Measurements from ENCODE around the gene LOXL1.

Gene LOXL1

DNA sequence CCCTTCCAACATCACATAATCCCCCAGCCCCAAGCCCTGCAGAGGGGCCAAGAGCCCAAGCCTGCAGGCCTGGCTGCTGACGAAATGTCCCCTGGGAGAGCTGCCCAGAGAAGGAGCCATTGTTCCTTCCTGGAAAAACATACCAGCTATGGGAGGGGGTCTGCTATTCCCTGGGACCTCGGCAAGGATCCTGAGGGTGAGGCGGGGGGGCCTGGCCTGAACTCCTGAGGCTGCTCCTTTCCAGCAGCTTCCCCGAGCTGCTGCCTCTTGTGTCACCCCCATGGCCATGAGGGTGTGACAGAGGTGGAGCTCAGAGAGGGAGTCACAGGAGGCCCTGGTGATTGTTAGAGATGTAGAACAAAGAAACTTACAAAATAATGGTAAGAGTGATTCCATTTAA lies 12.9 kb downstream of the LOXL1 start:
- no peak for DNase-seq (ENCODE audit: low spot score)

DNA sequence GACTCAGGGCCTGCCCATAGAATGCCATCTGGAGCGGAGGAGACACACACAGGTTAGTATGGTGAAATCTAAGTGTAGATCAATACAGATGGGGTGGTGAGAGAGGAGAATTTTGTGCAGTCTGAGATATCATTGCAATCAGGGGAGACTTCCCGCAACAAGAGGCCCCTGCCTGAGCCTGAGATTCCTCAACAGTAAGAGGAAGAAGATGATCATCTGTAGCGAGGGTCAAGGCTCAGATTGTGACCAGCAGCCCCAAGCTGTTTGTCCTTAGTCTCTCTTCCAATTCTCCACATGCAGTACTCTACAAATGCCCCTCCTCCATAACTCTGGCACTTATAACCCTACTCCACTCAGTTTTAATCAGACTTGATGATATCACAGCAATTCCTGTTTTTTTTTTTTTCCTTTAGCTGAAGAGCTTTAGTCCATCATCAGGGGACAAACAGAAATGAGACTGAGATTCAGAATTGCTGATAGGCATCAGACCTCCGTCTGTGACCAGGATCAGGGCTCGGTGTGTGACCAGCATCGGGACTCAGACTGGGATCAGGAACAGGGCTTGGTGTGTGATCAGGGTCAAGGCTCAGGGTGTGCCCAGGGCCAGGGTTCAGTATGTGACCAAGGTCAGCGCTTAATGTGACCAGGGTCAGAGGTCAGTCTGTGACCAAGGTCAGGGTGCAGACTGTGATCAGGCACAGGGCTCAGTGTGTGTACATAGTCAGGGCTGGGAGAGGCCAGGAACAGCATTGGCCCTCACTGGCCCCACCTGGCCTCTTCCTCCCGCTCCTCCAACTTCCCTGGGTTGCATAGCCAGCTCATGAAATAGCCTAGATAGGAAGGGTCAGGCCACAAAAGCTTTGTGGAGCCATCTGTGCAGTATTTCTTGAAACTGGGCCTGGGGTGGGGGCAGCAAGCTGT lies 14.1 kb downstream of the LOXL1 start:
- DNase-seq (ENCODE audit: low spot score): no peak

DNA sequence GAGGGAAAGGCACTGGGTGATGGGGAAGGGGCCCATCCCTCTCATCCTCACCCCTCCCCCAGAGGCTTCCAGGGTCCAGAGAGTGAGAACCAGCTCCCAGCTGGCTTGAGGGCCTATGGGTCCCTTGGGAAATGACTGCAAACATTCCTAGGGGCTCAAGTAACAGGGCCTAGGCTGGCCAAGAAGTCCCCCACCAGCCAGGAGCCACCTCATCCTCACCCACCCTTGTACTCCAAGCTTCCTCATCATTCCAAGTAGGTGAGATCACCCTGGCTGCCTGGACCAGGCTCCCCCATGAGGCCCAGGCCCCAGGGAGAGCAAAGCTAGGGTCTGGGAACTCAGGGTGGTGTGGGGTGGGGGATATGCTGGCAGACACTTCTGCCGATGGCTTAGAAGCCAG lies 14.8 kb downstream of the LOXL1 start:
- peak; percentile 87 for DNase-seq (ENCODE audit: low spot score)

DNA sequence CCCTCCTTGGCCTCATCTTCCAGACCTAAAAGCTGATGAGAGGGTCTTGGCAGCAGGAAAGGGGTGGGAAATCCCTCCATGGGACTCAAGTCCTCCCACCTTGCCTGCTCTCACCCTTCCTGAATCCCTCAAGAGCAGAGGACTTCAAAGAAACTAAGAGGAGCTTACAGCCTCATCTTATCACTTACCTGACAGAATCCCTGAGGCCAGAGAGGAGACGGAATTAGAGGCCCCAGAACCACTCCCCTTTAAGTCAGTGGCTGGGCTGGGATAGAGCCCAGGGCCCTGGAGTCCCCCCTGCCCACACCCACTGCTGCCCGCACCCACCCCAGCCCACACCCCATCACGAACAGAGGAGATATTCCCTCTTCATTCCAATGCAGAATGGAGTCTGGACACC lies 15.2 kb downstream of the LOXL1 start:
- DNase-seq (ENCODE audit: low spot score): no peak

DNA sequence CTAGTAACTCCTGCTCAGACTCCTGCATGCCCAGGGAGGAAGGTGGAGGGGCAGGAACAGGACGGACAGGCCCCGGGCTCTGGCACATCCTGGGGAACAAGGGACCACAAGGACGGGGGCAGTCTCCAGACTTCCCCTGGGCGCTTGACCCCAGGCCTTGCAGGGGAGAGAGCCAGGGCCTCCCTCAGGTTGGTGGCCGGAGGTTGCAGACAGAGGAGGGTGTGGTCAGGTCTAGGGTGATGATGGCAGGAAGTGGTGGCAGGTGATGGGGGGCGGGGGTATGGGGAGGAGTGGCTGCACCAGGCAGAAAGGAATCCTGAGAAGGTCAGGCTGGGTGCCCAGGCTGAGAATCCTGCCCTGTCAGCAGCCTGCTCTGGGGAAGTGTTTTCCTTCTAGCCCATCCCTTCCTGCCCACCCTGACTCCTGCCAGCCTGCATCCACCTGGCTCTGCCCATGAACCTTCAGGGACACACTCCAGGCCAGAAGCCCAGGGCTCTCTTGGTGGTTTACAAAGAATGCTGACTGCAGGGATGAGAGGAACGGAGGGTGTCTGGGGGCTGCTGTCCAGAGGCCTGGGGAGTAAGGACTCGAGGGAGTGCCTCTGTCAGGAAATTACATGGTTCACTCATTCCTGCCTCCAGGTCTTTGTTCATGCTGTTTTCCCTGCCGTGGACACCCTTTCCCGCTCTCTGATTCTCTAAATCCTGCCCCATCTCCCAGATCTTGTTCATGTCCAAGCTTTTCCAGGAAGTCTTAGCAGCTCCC lies 15.8 kb downstream of the LOXL1 start:
- no peak for DNase-seq (ENCODE audit: low spot score)

DNA sequence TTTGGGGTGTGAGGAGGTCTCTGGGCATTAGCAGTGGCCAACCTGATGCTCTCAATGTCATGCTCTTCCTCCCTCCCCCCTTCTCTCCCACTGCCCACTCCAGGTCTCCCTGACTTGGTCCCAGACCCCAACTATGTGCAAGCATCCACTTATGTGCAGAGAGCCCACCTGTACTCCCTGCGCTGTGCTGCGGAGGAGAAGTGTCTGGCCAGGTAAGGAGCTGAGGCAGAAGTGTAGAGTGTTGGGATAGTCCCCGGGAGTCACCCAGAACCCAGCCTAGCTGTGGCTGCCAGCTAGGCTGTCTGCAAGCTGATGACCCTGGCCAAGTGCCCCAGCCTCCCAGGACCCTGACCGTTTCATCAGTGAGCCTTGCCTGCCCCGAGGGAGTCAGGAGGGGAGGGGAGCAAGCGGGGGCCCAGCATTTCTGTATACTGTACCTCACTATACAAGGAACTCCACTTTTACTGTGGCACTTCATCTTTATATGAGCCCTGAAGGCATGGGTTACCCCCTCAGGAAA lies 16.5 kb downstream of the LOXL1 start:
- no peak for DNase-seq (ENCODE audit: low spot score)

DNA sequence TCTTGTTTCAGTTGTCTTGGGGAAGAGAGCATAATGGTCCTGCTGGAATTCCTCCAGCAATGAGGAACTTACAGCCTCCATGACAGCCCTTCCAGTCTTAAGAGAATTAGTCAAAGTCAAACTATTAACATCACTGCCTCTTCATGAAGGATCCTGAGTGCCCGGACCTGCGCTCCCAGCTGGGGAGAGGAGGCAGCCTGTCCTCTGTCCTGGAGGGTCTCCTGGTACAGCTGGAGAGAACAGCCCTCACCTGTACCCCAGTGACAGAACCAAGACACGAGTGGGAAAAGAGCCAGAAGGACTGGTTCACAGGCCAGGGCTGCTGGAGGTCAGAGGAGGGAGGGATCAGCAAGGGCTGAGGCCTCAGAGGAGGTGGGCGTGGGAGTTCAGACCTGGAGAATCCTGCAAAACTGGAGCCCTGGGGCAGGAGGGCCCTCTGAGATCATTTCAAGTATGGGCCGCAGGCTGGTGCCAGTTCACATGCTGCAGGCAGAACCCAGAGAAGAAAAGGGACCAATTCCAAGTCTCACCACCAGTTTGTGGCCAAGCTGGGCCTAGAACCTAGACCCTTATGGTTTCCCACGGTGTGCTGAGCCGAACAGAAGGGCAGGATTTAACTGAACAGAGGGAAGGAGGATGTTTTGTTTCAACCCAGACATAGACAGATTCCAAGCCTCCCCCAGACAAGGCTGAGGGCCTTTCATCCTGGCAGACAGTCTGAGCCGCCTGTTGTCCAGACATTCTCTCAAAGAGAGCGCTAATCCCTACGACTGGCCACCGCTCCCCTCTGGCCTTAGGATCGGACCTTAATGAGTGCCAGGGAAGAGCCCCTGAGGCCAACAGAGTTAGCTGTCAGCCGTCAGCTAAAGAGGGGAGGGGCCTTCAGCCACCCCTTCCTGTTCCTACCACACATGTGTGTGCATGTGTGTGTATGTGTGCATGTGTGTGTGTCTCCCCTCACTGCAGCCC lies 18.2 kb downstream of the LOXL1 start:
- DNase-seq (ENCODE audit: low spot score): no peak

DNA sequence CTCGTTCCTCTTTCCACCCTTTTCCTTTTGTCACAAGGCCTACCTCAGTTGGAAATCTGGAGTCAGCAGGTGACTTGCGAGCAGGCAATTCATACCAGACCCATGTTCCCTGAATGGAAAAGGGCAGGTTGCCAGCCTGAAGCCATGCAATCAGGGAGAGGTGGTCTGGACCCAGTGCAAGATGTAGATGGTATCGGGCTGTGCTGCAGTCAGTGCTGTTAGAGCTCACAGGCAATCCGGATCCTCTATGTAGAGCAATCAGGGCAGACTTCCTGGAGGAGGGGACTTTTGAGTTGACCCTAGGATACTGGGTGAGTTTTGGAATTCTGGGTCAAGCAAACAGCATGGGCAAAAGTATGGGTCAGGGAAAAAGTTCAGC lies 18.9 kb downstream of the LOXL1 start:
- DNase-seq (ENCODE audit: low spot score): no peak

DNA sequence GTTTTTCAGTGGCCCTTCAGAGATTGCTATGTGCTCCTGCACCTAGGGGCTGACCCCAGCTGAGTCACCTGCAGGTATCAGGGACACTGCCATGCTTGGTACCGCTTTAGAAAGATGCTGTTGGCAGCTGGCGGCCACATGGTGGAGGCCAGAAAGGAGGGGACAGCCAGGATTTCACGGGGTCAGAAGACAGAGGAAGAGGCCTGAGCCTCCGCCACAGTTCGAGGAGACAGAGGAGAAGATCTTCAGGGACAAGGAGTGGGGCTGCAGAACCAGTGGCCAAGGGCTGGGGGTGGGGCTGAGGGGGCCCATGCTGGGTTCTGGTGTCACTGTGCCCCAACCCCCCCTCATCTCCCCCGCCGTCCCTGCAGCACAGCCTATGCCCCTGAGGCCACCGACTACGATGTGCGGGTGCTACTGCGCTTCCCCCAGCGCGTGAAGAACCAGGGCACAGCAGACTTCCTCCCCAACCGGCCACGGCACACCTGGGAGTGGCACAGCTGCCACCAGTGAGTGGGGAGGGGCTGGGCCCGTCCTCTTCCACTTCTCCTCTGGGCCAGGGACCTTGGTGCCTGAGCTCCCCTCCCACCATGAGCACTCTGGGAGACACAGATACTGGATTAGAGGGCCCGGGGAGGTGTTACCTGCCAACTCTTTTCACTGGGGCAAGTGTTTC lies 19.9 kb downstream of the LOXL1 start:
- DNase-seq (ENCODE audit: low spot score): no peak

DNA sequence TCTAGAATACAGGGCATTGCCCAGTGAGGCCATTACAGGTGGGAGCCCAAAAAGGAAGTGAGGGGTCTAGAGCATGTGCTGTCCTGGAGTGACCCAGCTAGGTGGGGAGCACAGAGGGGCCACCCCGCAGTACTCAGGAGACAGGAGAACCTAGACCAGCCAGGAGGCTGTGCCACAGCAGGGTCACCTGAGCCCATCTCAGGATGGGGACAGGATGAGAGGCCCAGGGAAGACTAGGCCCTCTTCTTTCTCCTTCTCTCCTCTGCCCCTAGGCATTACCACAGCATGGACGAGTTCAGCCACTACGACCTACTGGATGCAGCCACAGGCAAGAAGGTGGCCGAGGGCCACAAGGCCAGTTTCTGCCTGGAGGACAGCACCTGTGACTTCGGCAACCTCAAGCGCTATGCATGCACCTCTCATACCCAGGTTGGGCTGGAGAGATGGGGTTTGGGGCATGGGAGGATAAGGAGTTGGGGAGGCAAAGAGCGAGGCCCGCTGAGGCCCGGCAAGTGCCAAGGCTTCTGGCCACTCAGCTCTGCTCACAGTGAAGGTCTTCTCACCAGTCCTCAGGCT lies 20.6 kb downstream of the LOXL1 start:
- no peak for DNase-seq (ENCODE audit: low spot score)

DNA sequence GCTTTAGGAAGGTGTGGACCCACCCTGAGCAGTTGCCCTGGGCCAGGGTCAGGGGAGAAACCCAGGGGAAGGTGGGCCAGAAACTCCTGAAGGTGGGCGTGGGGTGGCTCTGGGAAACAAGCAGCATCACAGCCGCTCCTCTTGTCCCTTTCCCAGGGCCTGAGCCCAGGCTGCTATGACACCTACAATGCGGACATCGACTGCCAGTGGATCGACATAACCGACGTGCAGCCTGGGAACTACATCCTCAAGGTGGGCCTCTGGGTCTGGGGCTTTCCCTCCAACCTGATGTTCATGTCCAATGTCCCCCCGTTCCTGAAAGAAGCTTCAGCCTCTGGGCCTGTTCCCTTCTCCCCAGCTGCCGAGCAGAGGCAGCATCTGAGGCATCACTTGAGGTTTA lies 21.4 kb downstream of the LOXL1 start:
- no peak for DNase-seq (ENCODE audit: low spot score)

DNA sequence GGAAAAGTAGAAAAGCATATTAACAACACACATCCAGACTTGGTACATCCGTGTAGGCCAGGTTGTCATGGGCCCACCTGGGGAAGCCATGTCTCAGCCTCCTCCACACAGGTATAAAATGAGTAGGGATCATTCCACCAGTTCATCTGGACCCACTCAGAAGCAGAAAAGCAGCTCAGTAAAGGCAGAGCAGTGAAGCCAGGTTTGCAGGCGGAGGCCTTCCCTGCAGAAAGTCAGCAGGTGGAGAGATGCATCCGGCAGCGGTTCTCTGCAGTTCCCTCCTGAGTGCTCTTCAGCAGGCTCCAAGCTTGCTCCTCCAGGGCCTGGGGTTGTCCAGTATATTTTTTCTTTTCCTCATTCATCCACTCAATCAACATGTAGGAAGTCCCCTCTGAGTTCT lies 22.1 kb downstream of the LOXL1 start:
- no peak for DNase-seq (ENCODE audit: low spot score)

DNA sequence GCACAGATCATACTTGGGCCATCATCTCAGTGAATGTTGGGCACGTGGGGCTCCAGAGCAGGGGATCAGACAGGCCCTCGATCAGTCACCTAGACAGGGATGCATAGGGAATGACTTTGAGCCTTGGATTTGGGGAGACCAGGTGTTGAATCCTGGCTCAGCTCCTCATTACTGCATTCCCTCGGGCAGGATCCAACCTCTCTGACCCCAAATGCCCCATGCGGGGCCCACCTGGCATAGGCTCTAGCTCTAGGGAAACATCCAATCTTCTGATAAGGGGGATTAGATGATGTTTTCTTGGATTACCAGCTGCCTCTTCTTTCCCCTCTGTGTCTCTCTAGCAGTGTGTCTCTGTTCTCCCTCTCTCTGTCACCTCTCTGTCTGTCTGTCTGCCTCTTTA lies 22.7 kb downstream of the LOXL1 start:
- DNase-seq (ENCODE audit: low spot score): no peak

DNA sequence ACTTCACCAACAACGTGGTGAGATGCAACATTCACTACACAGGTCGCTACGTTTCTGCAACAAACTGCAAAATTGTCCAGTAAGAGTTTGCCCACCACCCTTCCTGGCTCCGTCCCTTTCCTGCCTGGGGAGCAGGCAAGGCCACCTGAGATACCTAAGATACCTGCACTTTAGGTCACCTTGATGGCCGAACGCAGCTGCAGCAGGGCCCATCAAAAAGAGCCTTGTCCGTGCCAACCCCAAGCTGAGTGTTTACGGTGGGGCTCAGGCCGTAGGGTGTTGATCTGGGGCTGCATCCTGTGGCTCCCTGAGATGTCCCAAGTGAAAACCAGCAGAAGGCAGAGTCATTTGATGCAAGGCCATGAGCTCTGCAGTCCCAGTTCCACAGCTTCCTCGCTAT lies 23.2 kb downstream of the LOXL1 start:
- no peak for DNase-seq (ENCODE audit: low spot score)

DNA sequence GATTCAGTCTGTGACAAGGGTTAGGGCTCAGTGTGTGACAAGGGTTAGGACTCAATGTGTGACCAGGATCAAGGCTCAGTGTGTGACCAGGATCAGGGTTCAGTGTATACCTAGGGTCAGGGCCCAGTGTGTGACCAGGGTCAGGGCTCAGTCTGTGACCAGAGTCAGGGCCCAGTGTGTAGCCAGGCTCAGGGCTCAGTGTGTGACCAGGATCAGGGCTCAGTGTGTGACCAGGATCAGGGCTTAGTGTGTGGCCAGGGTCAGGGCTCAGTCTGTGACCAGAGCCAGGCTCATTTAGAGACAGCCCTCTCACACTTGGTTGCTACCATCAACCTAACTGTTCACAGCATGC lies 24.2 kb downstream of the LOXL1 start:
- no peak for DNase-seq (ENCODE audit: low spot score)

DNA sequence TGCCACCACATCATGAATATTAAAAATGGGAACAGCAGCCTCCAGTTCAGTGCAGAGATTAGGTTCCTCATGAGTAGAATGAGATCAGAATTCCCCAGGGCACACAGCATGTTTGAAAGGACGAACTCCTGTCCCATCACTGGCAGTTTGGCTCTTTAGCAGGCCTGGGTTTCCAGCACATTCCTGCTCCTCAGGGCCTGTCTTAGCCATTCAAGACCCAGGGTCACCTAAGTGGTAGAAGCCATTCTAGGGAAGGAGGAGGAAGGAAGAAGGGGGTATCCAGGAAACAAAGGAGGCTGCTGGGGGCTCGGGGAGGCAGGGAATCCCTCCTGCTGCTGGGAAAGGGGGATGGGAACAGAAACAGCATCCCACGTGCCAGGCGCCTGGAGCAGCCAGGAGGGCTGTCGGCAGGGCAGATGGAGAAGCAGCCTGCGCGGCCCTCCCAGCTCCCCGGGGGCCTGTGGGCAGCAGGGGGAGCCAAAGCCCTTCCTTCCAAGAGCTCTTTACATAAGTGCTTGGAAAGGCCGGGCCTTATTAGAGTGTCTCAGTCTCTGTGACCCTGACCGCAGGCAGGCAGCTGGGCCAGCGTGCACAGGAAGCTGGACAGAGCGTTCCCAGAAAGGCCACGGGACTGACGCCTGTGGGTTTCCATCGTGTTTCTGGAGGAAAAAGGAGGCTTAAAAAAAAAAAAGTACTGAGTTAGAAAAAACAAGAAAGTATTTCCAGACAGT lies 24.7 kb downstream of the LOXL1 start:
- peak; percentile 96 for DNase-seq (ENCODE audit: low spot score)

DNA sequence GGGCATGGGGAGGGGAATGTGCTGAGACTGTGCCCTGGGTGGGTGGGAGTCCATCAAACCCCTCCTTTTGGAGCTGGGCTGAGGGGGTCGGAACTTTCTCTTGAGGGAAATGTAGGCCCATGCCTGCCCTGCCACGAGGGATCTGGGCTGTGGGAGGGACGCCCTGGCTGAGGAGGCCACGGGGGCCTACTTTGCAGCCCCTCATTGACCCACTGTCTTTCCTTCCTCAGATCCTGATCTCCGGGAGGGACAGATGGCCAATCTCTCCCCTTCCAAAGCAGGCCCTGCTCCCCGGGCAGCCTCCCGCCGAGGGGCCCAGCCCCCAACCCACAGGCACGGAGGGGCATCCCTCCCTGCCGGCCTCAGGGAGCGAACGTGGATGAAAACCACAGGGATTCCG lies 25.3 kb downstream of the LOXL1 start:
- DNase-seq (ENCODE audit: low spot score): no peak

DNA sequence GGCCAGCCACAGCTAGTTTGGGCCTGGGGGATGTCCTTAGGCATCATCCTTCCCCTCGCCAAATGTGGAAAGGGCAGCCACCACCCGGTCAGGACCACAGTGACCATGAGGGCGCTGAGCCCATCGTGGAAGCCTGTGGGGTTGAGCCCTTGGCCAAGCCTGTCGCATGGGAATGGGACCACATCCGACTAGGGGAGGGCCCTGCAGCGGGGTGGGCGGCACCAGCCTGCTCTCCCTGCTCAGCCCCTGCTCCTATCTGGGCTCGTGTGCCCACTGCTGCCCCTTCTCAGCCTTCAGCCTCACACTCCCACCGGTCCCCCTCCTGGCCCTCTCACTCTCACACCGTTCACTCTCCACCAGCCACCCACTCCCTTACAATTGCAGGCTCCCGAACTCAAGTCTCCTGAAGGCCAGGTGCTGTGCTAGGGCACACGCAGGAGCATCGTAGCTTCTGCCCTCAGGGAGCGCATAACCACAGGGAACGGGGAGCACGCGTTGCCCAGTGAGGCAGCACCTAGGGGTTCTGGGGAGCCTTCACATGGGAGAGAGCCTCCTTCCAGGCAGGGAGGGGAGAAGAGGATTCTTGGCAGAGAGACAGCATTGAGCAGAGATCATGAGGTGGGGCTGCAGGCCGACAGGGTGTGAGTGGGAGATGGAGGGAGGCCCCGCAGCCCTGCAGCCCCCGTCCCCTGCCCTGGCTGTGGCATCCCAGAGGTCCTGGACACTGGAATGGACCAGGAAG lies 26.1 kb downstream of the LOXL1 start:
- DNase-seq (ENCODE audit: low spot score): no peak

DNA sequence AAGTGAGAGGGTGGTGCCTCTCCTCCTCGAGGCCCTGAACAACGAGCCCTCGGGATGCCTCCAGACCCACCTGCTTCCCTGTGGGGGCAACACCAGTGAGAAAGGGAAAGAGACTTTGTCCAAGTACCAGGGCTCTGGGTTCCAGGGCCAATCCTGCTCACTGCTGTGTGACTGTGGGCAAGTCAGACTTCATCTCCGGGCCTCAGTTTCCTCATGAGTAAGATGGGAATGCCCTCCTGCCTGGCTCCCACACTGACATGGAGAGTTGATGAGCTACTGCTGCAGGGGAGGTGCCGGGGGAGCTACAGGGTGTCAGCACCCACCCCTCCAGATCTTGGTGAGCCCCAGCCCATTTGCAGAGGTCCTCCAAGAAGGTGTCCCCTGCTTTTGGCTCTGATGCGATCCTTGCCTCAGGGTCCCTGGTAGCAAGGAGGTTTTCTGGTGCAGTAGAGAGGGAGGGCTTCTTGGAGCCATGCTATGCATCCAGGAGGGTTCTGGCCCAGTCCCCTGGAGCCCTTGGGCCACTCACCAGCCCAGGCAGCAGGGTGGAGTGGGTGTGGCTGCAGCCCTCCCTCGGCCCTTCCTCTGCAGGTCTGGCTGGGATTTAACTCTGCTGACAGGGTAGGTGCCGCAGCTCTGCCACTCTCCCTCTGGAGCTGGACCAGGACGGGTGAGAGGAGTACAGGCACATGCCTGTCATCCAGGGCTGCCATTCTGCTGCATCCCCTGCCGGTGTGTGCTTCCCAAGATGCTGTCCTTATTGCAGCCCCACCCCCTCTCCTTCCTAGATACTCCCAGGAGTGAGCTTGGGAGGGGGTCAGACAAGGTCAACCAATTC lies 26.9 kb downstream of the LOXL1 start:
- DNase-seq (ENCODE audit: low spot score): no peak

Measured in AG20443 (cell line).